H1 (cell line): ENCODE results near the gene ZBTB22. TPM values are rescaled to one million over a fixed set of nuclear protein-coding genes. Genes with fewer than 3 reads are reported as not detected.

Source experiments
- CTCF ChIA-PET: fragments of 300-600 bp; sonication (Branson Sonifier 250); formaldehyde crosslinking; loops from one replicate; lab custom pipeline; 2021; ENCODE audit not compliant: partially characterized antibody; lab: Charles Lee
- POLR2A ChIA-PET: fragments of 300-600 bp; sonication (Branson Sonifier 250); formaldehyde crosslinking; loops from one replicate; lab custom pipeline; 2021; ENCODE audit warnings: inconsistent platforms; ENCODE audit not compliant: partially characterized antibody; lab: Charles Lee
- DNase-seq, 2 experiments: peaks; one replicate each; pipeline versions ENCODE4 v3.0.0 to v3.0.0-alpha.2; 2010 to 2022; ENCODE audit warnings: low spot score in 2 of 2, low read depth in 1 of 2, mixed read lengths in 1 of 2
- FAIRE-seq: peaks from 2 replicates; lab custom pipeline; 2011; peaks lifted over from hg19 to GRCh38; lab: Jason Lieb, UNC
- H2AFZ ChIP-seq: 2 replicates; pipeline ENCODE4 v1.8.1; 2012; ENCODE audit warnings: low read length, inconsistent platforms
- H2AK5ac ChIP-seq: 2 replicates; pipeline ENCODE4 v1.6.1; 2013; ENCODE audit warnings: low read depth, low read length
- H2BK120ac ChIP-seq: replicated peaks from 2 replicates; pipeline ENCODE3; 2013; ENCODE audit warnings: low read depth, low read length, inconsistent platforms
- H2BK12ac ChIP-seq: 2 replicates; pipeline ENCODE4 v1.6.1; 2013; ENCODE audit warnings: low read depth, low read length
- H2BK15ac ChIP-seq: 2 replicates; pipeline ENCODE4 v1.6.1; 2013; ENCODE audit warnings: low read length
- H2BK20ac ChIP-seq: 2 replicates; pipeline ENCODE4 v1.6.1; 2013; ENCODE audit warnings: low read length
- H2BK5ac ChIP-seq: 2 replicates; pipeline ENCODE4 v1.6.1; 2013; ENCODE audit warnings: low read depth, low read length
- H3K14ac ChIP-seq: 2 replicates; pipeline ENCODE4 v1.6.1; 2013; ENCODE audit warnings: inconsistent platforms; ENCODE audit not compliant: insufficient read length
- H3K18ac ChIP-seq: 2 replicates; pipeline ENCODE4 v1.6.1; 2013; ENCODE audit warnings: low read length; ENCODE audit errors: extremely low read depth
- H3K23ac ChIP-seq: 2 replicates; pipeline ENCODE4 v1.6.1; 2013; ENCODE audit warnings: inconsistent platforms; ENCODE audit not compliant: insufficient read length
- H3K23me2 ChIP-seq: 2 replicates; pipeline ENCODE4 v1.6.1; 2013; ENCODE audit warnings: low read depth, low read length
- H3K27ac ChIP-seq: 2 replicates; pipeline ENCODE4 v1.6.1; 2011; ENCODE audit warnings: low read depth, low read length, inconsistent platforms
- H3K27me3 ChIP-seq, 4 experiments: replicated peaks in 1 of 4; 1 replicate in 1 of 4; 2 replicates in 3 of 4; pipeline versions ENCODE4 v1.6.1 to v1.8.1; 2011 to 2013; ENCODE audit warnings: low read length in 3 of 4, mild to moderate bottlenecking in 3 of 4, inconsistent platforms in 2 of 4, mixed read lengths in 2 of 4, moderate library complexity in 1 of 4; ENCODE audit not compliant: control insufficient read depth in 3 of 4, insufficient read depth in 3 of 4; ENCODE audit errors: extremely low read depth in 1 of 4
- H3K36me3 ChIP-seq, 4 experiments: 2 replicates each; pipeline versions ENCODE4 v1.6.1 to v1.8.1; 2011 to 2013; ENCODE audit warnings: mild to moderate bottlenecking in 4 of 4, low read length in 3 of 4, moderate library complexity in 2 of 4, control low read depth in 1 of 4, inconsistent platforms in 1 of 4; ENCODE audit not compliant: insufficient read depth in 4 of 4, control insufficient read depth in 2 of 4
- H3K4ac ChIP-seq: replicated peaks from 2 replicates; pipeline ENCODE3; 2013; ENCODE audit warnings: low read length, low read depth, mixed read lengths, inconsistent platforms; ENCODE audit not compliant: insufficient read length
- H3K4me1 ChIP-seq, 4 experiments: replicated peaks in 1 of 4; 1 replicate in 1 of 4; 2 replicates in 3 of 4; pipeline versions ENCODE4 v1.6.1 to v1.8.1; 2011 to 2013; ENCODE audit warnings: low read length in 3 of 4, inconsistent platforms in 2 of 4, mixed read lengths in 1 of 4; ENCODE audit not compliant: insufficient read depth in 4 of 4, control insufficient read depth in 3 of 4
- H3K4me2 ChIP-seq, 2 experiments: 2 replicates each; pipeline versions ENCODE4 v1.6.1 to v1.8.1; 2011 to 2013; ENCODE audit warnings: low read depth in 2 of 2, low read length in 2 of 2, control low read depth in 1 of 2, inconsistent platforms in 1 of 2, mild to moderate bottlenecking in 1 of 2; ENCODE audit not compliant: insufficient read depth in 1 of 2
- H3K4me3 ChIP-seq, 4 experiments: fragments of 200-600, 300-600 bp in 1 of 4; sonication (generic), shearing (Covaris generic), sonication (Bioruptor Twin) in 1 of 4; 2 replicates each; pipeline versions ENCODE4 v1.5.1 to v1.8.1; 2011 to 2016; ENCODE audit warnings: low read length in 4 of 4, low read depth in 3 of 4, control low read depth in 2 of 4, inconsistent platforms in 2 of 4, mild to moderate bottlenecking in 2 of 4, mixed read lengths in 1 of 4, moderate library complexity in 1 of 4; ENCODE audit not compliant: insufficient read depth in 2 of 4; ENCODE audit errors: extremely low read depth in 1 of 4
- H3K56ac ChIP-seq: replicated peaks from 2 replicates; pipeline ENCODE3; 2013; ENCODE audit warnings: low read depth, mild to moderate bottlenecking, mixed read lengths, low read length, inconsistent platforms; ENCODE audit not compliant: insufficient read length
- H3K79me1 ChIP-seq: 2 replicates; pipeline ENCODE4 v1.6.1; 2013; ENCODE audit warnings: low read depth, low read length, control low read depth
- H3K79me2 ChIP-seq, 2 experiments: 2 replicates each; pipeline versions ENCODE4 v1.6.1 to v1.8.1; 2012 to 2013; ENCODE audit warnings: low read length in 2 of 2, mild to moderate bottlenecking in 2 of 2, inconsistent platforms in 1 of 2; ENCODE audit not compliant: insufficient read depth in 2 of 2, control insufficient read depth in 1 of 2
- H3K9ac ChIP-seq, 4 experiments: replicated peaks in 1 of 4; 1 replicate in 1 of 4; 2 replicates in 3 of 4; pipeline versions ENCODE4 v1.6.1 to v1.8.1; 2011 to 2013; ENCODE audit warnings: low read depth in 3 of 4, low read length in 3 of 4, control low read depth in 2 of 4, mild to moderate bottlenecking in 2 of 4, moderate library complexity in 2 of 4, inconsistent platforms in 1 of 4; ENCODE audit errors: extremely low read depth in 1 of 4
- H3K9me3 ChIP-seq, 2 experiments: 2 replicates each; pipeline versions ENCODE4 v1.6.1 to v1.8.1; 2012 to 2013; ENCODE audit warnings: mild to moderate bottlenecking in 2 of 2, moderate library complexity in 2 of 2, control low read depth in 1 of 2, inconsistent platforms in 1 of 2, low read depth in 1 of 2, low read length in 1 of 2, mixed read lengths in 1 of 2; ENCODE audit not compliant: insufficient read depth in 2 of 2
- H4K20me1 ChIP-seq, 2 experiments: replicated peaks in 1 of 2; 2 replicates each; pipeline versions ENCODE3 to v1.8.1; 2011 to 2013; ENCODE audit warnings: inconsistent platforms in 2 of 2, low read length in 2 of 2, mild to moderate bottlenecking in 1 of 2; ENCODE audit not compliant: insufficient read depth in 2 of 2, control insufficient read depth in 1 of 2
- H4K5ac ChIP-seq: 2 replicates; pipeline ENCODE4 v1.6.1; 2013; ENCODE audit warnings: low read length, low read depth, mixed read lengths, inconsistent platforms; ENCODE audit not compliant: insufficient read length
- H4K8ac ChIP-seq: 2 replicates; pipeline ENCODE4 v1.8.0; 2013; ENCODE audit warnings: mild to moderate bottlenecking, moderate library complexity, low read length, inconsistent platforms; ENCODE audit not compliant: insufficient read depth; ENCODE audit errors: extremely low read depth
- H4K91ac ChIP-seq: replicated peaks from 2 replicates; pipeline ENCODE3; 2013; ENCODE audit warnings: low read length, mixed read lengths, inconsistent platforms; ENCODE audit not compliant: insufficient read length
- CREB1 ChIP-seq: IDR thresholded peaks from 2 replicates; pipeline ENCODE4 v1.6.1; 2012; ENCODE audit warnings: inconsistent platforms
- CTBP2 ChIP-seq: IDR thresholded peaks from 2 replicates; pipeline ENCODE4 v1.7.0; 2011; ENCODE audit warnings: borderline replicate concordance, mild to moderate bottlenecking, moderate library complexity, mixed read lengths, low read length; ENCODE audit not compliant: insufficient read depth, insufficient read length
- KDM1A ChIP-seq: fragments of 200-600, 300-600 bp; sonication (generic); IDR thresholded peaks from 2 replicates; pipeline ENCODE4 v1.7.1; 2016; ENCODE audit warnings: mild to moderate bottlenecking, low read length, borderline replicate concordance
- NANOG ChIP-seq: IDR thresholded peaks from 2 replicates; pipeline ENCODE4 v1.6.1; 2011; ENCODE audit warnings: low read length, low read depth, mild to moderate bottlenecking, inconsistent platforms; ENCODE audit not compliant: insufficient read depth, poor library complexity, severe bottlenecking
- RFX5 ChIP-seq: IDR thresholded peaks from 2 replicates; pipeline ENCODE4 v1.6.1; 2011; ENCODE audit warnings: low read depth, low read length, improper control_type of control experiment, borderline replicate concordance
- SIRT6 ChIP-seq: IDR thresholded peaks from one replicate; pipeline ENCODE4 v1.7.1; 2012; ENCODE audit warnings: low read length, inconsistent platforms
- SRF ChIP-seq: IDR thresholded peaks from 2 replicates; pipeline ENCODE4 v1.6.1; 2011; ENCODE audit warnings: mild to moderate bottlenecking, low read depth, low read length, moderate library complexity
- WGBS, 2 experiments: shearing (Covaris generic) in 1 of 2; methylation state at CpG; one replicate each; pipeline versions ENCODE4 v1.1.6 to v1.1.7; 2013 to 2015; ENCODE audit warnings: low lambda C conversion rate in 2 of 2, mixed read lengths in 2 of 2, inconsistent platforms in 1 of 2, low coverage in 1 of 2, missing lambda C conversion rate in 1 of 2; ENCODE audit not compliant: insufficient replicate concordance in 2 of 2, insufficient coverage in 1 of 2, insufficient read length in 1 of 2; ENCODE audit errors: extremely low coverage in 1 of 2, missing lambda C conversion rate in 1 of 2; 5-methylcytosine and 5-hydroxymethylcytosine counted together
- polyA plus RNA-seq, 7 experiments: library from polyadenylated mRNA; depleted of rRNA in 3 of 7; stranded (reverse) in 5 of 7; unstranded in 2 of 7; fragments of >200 nt in 5 of 7; fragments of 200-250 nt in 2 of 7; gene quantifications; 1 replicate in 5 of 7; 2 replicates in 1 of 7; 4 replicates in 1 of 7; pipeline versions ENCODE4 v1.2.1 to v1.2.3, GENCODE V29; 2011 to 2013; ENCODE audit warnings: missing spikeins in 2 of 7, mixed read lengths in 2 of 7
- total RNA-seq: library from RNA; stranded (reverse); fragmentation: NEBNext Ultra II Directional; extraction: Animal tissue kit (Norgen Biotek cat#: 25700); gene quantifications from 2 replicates; pipeline ENCODE4 v1.2.1, GENCODE V29; 2021
- TF ChIP-seq, protein P1 (sequence below): IDR thresholded peaks from 2 replicates; pipeline ENCODE4 v1.6.1; 2011; ENCODE audit warnings: low read length, improper control_type of control experiment

ZBTB22 gene
- total and polyA plus RNA-seq, 2 of the 8 experiments (the other 6 are each of a cell fraction or from before 2014, with no cell fraction given), result 7.4 to 9.9 TPM

DNA sequence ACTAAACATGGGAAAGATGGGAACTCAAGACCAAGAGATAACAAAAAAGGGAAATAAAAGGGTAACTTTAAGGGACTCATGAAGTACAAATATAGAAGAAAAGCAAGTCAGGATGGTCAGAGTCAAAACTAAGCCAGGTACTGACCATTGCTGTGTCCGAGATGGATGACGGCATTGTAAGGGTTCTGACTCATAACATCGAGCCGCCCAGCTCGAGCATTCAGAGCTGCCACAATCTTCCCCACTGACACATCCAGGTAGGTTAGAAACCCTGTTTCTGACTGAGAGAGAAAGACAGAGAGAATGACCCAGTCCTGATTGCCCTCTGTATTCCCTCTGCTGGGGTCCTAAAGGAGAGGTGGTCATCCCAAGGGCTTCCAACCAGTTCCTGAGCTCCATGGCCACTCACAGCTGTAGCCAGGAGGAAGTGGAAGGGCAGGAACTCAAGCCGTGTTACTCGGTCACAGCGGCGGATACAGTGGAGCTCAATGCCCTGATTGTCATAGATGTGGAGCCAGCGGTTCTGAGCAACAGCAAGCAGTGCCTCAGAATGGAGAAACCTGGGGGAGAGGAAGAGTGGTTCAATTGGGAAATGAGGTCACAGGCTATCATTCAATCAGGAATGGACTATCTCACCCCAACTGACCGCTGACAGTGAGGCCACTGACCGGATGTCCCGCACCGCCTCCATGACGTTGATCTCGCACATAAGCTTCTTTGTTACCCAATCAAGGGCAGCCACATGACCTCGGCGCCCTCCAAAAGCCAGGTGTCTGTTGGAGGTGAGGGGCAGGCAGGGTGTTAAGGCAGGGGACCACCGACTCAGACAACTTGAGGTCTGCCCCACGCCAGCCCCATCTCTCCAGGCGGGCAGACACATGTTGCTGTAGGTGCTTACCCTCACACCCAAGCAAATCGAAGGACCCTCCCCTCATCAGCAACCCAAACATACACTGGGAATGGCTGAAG is 30.3 kb downstream of the ZBTB22 start:
- Histone ChIP-seq H3K79me2 (peaks cover 4 to 31% of the 10 kb centered on the region in 2 experiments; a peak in 3 of 4 replicates), H2BK15ac (no peak overlapping the region), H3K27ac (no peak overlapping the region), H2BK20ac (no peak overlapping the region), H3K23ac (no peak overlapping the region), H3K36me3 (peaks cover 14 to 33% (median 29%) of the 10 kb centered on the region in 4 experiments), H3K14ac (no peak overlapping the region), H3K27me3 (no peaks in the 10 kb centered on the region), H3K79me1 (peaks cover 8% of the 10 kb centered on the region; the same call in 1 of the 2 replicates), H3K4me3 (no peak overlapping the region; a peak in 1 of 8 replicates), H3K9me3 (no peaks in the 10 kb centered on the region; a peak in 1 of 4 replicates), H2BK5ac (no peak overlapping the region), H2BK120ac (no peak overlapping the region), H3K4ac (no peak overlapping the region), H3K9ac (peak overlapping the region in 1 of 4 experiments; percentile 14; a peak in 1 of 7 replicates), H2AK5ac (no peak overlapping the region), H2BK12ac (no peak overlapping the region), H3K4me2 (peak overlapping the region in 1 of 2 experiments; percentile 76; a peak in 2 of 4 replicates), H4K5ac (no peak overlapping the region), H3K18ac (no peak overlapping the region), H4K20me1 (peaks cover 0 to 2% of the 10 kb centered on the region in 2 experiments), H2AFZ (no peak overlapping the region), H3K56ac (no peak overlapping the region), H3K23me2 (peaks cover 8% of the 10 kb centered on the region; the same call in 1 of the 2 replicates), H4K8ac (no peak overlapping the region), H3K4me1 (peaks cover 0 to 11% (median 5%) of the 10 kb centered on the region in 4 experiments; a peak in 5 of 7 replicates), H4K91ac (no peak overlapping the region)
- 95% methylated on average over 21 of the region's 22 CpGs; no CpG with 5 or more reads in 1 of the 2 experiments for WGBS, 2 experiments
- ChIA-PET CTCF (interaction anchor here (7.2 kb wide), 1 partner anchor 8 kb away, joined by 81 read pairs; the partner anchor contains the start of gene B3GALT4), POLR2A (interaction anchor here (6.5 to 16.7 kb wide), 3 partner anchors 8 to 17 kb away, joined by 70 to 337 read pairs (median 88); partner anchors contain the start of genes B3GALT4, RGL2, RPS18 and VPS52)
- FAIRE-seq (no peak), DNase-seq (no peak)
- TF ChIP-seq NANOG (no peak), CTBP2 (no peak), SRF (no peak), KDM1A (no peak), SIRT6 (no peak), CREB1 (no peak), RFX5 (no peak)
- TF ChIP-seq, protein P1, sequence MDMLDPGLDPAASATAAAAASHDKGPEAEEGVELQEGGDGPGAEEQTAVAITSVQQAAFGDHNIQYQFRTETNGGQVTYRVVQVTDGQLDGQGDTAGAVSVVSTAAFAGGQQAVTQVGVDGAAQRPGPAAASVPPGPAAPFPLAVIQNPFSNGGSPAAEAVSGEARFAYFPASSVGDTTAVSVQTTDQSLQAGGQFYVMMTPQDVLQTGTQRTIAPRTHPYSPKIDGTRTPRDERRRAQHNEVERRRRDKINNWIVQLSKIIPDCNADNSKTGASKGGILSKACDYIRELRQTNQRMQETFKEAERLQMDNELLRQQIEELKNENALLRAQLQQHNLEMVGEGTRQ, result no peak
